ENCODE measurements around the gene ODF2L. TPM values are rescaled to one million over a fixed set of nuclear protein-coding genes. Genes with fewer than 3 reads are reported as not detected.

ODF2L gene
- total and polyA plus RNA-seq, 2 experiments from 2014 or later: 29.6 to 36.6 TPM

DNA sequence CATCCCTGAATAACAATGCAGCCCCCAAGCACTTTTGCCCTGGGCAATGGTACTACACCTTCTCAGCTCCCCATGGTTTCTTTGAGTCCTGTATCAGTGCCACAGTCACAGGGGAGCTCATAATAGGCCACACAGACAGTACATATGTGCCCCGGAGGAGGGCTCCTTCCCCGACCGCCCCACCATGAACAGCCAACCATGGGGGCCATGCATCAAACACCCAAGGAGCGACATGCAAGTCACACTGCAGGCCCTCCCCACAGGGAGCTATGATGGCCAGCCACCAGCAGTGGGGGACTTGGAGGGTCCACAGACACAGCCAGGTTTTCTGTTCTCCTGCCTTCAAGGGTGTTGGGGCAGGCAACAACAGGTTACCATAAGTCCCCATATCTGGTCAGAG lies 14.8 kb upstream of the ODF2L start:
- Histone ChIP-seq H3K4me3 (no peak overlapping the region), H3K27me3 (no peaks in the 10 kb centered on the region), H3K27ac (no peak overlapping the region), H3K4me1 (ENCODE audit: low read depth) (no peaks in the 10 kb centered on the region), H3K9me3 (ENCODE audit: low read depth) (no peaks in the 10 kb centered on the region), H3K36me3 (no peaks in the 10 kb centered on the region)
- DNase-seq (ENCODE audit: low read depth in 1 of 2, low spot score in 1 of 2): no peak
- TF ChIP-seq, protein P1, sequence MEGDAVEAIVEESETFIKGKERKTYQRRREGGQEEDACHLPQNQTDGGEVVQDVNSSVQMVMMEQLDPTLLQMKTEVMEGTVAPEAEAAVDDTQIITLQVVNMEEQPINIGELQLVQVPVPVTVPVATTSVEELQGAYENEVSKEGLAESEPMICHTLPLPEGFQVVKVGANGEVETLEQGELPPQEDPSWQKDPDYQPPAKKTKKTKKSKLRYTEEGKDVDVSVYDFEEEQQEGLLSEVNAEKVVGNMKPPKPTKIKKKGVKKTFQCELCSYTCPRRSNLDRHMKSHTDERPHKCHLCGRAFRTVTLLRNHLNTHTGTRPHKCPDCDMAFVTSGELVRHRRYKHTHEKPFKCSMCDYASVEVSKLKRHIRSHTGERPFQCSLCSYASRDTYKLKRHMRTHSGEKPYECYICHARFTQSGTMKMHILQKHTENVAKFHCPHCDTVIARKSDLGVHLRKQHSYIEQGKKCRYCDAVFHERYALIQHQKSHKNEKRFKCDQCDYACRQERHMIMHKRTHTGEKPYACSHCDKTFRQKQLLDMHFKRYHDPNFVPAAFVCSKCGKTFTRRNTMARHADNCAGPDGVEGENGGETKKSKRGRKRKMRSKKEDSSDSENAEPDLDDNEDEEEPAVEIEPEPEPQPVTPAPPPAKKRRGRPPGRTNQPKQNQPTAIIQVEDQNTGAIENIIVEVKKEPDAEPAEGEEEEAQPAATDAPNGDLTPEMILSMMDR (IDR thresholded peaks at IDR 0.05; ENCODE audit: low read depth, low read length): no peak

DNA sequence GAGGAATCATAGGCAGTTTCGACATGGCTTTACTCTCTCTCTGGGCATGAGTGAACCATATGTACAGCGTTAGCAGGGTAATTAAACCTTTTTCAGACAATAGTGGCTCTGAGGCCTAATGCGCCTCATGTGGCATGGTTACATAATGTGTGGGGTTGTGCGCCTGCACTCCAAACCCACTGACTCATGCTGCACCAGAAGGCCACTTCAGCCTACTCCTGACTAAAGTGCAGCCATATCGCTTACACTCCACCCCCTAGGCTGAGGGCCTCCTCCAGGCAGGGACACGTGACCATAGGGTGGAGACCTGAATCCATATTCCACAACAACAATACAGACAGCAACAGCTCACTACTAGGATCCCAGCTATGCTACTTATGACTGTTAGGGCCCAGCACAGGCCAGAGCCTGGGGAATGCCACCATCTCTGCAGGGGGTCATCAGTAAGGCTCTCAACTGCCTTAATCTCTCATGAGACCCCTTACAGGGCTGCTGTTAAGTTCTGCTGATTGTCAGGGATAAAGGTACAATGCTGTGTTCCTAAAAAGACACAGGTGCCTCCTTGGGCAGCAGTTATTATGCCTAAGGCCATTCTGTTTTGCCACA lies 13.4 kb upstream of the ODF2L start:
- TF ChIP-seq, protein P1 (IDR thresholded peaks at IDR 0.05; ENCODE audit: low read depth, low read length): no peak
- H3K4me3 ChIP-seq: no peak overlapping the region
- no peak for DNase-seq (ENCODE audit: low read depth in 1 of 2, low spot score in 1 of 2)
- H3K4me1 ChIP-seq (ENCODE audit: low read depth): no peaks in the 10 kb centered on the region
- no peaks in the 10 kb centered on the region for H3K36me3 ChIP-seq
- H3K27ac ChIP-seq: no peak overlapping the region
- no peaks in the 10 kb centered on the region for H3K27me3 ChIP-seq
- H3K9me3 ChIP-seq (ENCODE audit: low read depth): no peaks in the 10 kb centered on the region

DNA sequence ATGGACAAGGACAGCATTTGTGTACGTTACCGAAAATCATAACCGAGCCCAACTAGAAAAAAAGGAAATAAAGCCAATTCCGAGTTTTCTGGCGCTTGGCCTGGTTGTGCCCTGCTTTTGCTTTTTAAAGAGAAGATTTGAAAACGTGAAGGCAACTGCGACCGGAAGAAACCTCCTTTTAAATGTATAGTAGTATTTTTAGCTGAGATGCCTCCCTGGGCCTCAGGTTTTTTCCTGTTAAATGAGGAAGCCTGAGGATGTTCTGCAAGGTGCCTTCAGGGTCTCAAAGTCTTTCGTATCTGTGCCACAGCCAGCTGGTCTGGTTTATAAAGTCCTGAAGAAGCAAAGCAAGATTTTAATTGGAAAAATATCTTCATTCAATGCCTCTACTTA lies 371 bp upstream of the ODF2L start:
- peaks cover 7% of the 10 kb centered on the region for H3K4me1 ChIP-seq (ENCODE audit: low read depth)
- no peak for DNase-seq (ENCODE audit: low read depth in 1 of 2, low spot score in 1 of 2)
- no peaks in the 10 kb centered on the region for H3K27me3 ChIP-seq
- H3K4me3 ChIP-seq: peak overlapping the region; percentile 96
- no peaks in the 10 kb centered on the region for H3K36me3 ChIP-seq
- peak overlapping the region; percentile 89 for H3K27ac ChIP-seq
- TF ChIP-seq, protein P1 (IDR thresholded peaks at IDR 0.05; ENCODE audit: low read depth, low read length): no peak
- H3K9me3 ChIP-seq (ENCODE audit: low read depth): no peaks in the 10 kb centered on the region

DNA sequence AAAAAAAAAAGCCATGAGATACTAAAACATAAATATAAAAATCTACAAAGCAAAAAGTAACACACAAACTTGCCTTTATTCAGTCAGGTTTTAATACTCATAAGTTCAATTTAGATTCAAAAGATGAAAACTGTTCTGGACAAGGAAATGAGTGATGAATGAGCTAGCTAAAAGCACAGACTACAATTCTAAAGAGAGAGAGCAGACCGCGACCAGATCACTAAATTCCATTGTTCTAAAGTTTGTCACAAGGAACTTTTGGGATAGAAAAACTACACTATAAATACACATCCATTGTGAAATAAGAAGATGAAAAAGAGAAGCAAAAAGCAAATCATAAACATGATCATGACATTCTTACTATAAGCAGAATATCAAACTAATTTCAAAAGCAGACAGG lies 1.7 kb downstream of the ODF2L start:
- Histone ChIP-seq H3K27ac (no peak overlapping the region), H3K4me1 (ENCODE audit: low read depth) (peaks cover 7% of the 10 kb centered on the region), H3K27me3 (no peaks in the 10 kb centered on the region), H3K36me3 (no peaks in the 10 kb centered on the region), H3K4me3 (no peak overlapping the region), H3K9me3 (ENCODE audit: low read depth) (no peaks in the 10 kb centered on the region)
- TF ChIP-seq, protein P1 (IDR thresholded peaks at IDR 0.05; ENCODE audit: low read depth, low read length): no peak
- DNase-seq (ENCODE audit: low read depth in 1 of 2, low spot score in 1 of 2): peak in 1 of 2 donors; percentile 53

DNA sequence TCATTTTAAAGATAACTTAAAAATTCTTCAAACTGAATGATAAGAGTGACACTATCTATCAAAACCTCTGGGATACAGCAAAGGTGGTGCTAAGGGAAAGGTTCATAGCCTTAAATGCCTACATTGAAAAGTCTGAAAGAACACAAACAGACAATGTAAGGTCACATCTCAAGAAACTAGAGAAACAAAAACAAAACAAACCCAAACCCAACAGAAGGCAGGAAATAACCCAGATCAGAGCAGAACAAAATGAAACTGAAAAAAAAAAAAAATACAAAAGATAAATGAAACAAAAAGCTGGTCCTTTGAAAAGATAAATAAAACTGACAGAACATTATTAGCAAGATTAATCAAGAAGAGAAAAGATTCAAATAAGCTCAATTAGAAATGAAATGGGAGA lies 6.8 kb downstream of the ODF2L start:
- Histone ChIP-seq H3K36me3 (no peaks in the 10 kb centered on the region), H3K27ac (no peak overlapping the region), H3K9me3 (ENCODE audit: low read depth) (no peaks in the 10 kb centered on the region), H3K4me3 (no peak overlapping the region), H3K4me1 (ENCODE audit: low read depth) (peaks cover 11% of the 10 kb centered on the region), H3K27me3 (no peaks in the 10 kb centered on the region)
- TF ChIP-seq, protein P1 (IDR thresholded peaks at IDR 0.05; ENCODE audit: low read depth, low read length): no peak
- no peak for DNase-seq (ENCODE audit: low read depth in 1 of 2, low spot score in 1 of 2)
